K562 (cell line): ENCODE measurements around the gene CACNA2D4.

Experiments
- GABPA ChIP-seq: fragments of 200-800 bp; sonication (Bioruptor generic); conservative IDR thresholded peaks from 2 replicates; pipeline ENCODE4 v1.6.1; 2016; ENCODE audit warnings: low read depth, missing genetic modification characterization, missing compliant biosample characterization
- KLF13 ChIP-seq: fragments of 450-650 bp; IDR thresholded peaks from 2 replicates; pipeline ENCODE4 v1.6.1; 2016; ENCODE audit warnings: missing genetic modification characterization, low read depth, mild to moderate bottlenecking, missing compliant biosample characterization, moderate library complexity, borderline replicate concordance
- SMAD3 ChIP-seq: fragments of 450-650 bp; formaldehyde crosslinking; conservative IDR thresholded peaks from 2 replicates; pipeline ENCODE4 v1.4.0; 2020; ENCODE audit warnings: mild to moderate bottlenecking
- TCF3 ChIP-seq: sonication (generic); formaldehyde crosslinking; IDR thresholded peaks from 2 replicates; pipeline ENCODE4 v1.4.0; 2020; ENCODE audit warnings: mild to moderate bottlenecking, missing genetic modification reagents
- ZNF133 ChIP-seq: fragments of 250-450 bp; sonication (Bioruptor Pico); IDR thresholded peaks from 2 replicates; pipeline ENCODE4 v1.4.0; 2020; ENCODE audit warnings: mild to moderate bottlenecking
- TF ChIP-seq, protein P1 (sequence below), 2 experiments: fragments of 450-650 bp; formaldehyde crosslinking in 1 of 2; IDR thresholded peaks; 2 replicates each; pipeline versions ENCODE4 v1.4.0 to v1.6.1; 2014 to 2020; ENCODE audit warnings: mild to moderate bottlenecking in 2 of 2, borderline replicate concordance in 1 of 2, low read depth in 1 of 2

DNA sequence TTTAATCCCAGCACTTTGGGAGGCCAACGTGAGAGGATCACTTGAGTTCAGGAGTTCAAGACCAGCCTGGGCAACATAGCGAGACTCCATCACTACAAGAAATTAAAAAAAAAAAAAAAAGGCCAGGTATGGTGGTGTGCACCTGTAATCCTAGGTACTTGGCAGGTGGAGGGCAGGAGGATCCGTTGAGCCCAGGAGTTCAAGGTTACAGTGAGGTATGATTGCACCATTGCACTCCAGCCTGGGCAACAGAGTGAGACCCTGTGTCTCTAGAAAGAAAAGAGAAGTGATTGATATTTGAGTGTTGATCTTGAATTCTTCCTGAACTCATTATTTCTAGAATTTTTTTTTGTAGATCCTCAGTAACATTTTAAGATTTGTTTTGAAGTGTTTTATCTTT is 168.2 kb downstream of the CACNA2D4 start:
- TF ChIP-seq, protein P1, sequence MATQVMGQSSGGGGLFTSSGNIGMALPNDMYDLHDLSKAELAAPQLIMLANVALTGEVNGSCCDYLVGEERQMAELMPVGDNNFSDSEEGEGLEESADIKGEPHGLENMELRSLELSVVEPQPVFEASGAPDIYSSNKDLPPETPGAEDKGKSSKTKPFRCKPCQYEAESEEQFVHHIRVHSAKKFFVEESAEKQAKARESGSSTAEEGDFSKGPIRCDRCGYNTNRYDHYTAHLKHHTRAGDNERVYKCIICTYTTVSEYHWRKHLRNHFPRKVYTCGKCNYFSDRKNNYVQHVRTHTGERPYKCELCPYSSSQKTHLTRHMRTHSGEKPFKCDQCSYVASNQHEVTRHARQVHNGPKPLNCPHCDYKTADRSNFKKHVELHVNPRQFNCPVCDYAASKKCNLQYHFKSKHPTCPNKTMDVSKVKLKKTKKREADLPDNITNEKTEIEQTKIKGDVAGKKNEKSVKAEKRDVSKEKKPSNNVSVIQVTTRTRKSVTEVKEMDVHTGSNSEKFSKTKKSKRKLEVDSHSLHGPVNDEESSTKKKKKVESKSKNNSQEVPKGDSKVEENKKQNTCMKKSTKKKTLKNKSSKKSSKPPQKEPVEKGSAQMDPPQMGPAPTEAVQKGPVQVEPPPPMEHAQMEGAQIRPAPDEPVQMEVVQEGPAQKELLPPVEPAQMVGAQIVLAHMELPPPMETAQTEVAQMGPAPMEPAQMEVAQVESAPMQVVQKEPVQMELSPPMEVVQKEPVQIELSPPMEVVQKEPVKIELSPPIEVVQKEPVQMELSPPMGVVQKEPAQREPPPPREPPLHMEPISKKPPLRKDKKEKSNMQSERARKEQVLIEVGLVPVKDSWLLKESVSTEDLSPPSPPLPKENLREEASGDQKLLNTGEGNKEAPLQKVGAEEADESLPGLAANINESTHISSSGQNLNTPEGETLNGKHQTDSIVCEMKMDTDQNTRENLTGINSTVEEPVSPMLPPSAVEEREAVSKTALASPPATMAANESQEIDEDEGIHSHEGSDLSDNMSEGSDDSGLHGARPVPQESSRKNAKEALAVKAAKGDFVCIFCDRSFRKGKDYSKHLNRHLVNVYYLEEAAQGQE (IDR thresholded peaks at IDR 0.05; ENCODE audit: borderline replicate concordance), result no peak
- TF ChIP-seq, protein P1 (CRISPR knock-in tag; IDR thresholded peaks at IDR 0.05; ENCODE audit: low read depth), result no peak
- TF ChIP-seq KLF13 (tag) (no peak), GABPA (tag) (no peak), TCF3 (no peak), ZNF133 (CRISPR knock-in tag) (no peak), SMAD3 (CRISPR knock-in tag) (no peak)
